ENCODE data around the gene LPA. TPM values are rescaled to one million over a fixed set of nuclear protein-coding genes. Genes with fewer than 3 reads are reported as not detected.

Gene LPA
- total and polyA plus RNA-seq, 2 experiments from 2014 or later = 0.52 to 1.4 TPM

DNA sequence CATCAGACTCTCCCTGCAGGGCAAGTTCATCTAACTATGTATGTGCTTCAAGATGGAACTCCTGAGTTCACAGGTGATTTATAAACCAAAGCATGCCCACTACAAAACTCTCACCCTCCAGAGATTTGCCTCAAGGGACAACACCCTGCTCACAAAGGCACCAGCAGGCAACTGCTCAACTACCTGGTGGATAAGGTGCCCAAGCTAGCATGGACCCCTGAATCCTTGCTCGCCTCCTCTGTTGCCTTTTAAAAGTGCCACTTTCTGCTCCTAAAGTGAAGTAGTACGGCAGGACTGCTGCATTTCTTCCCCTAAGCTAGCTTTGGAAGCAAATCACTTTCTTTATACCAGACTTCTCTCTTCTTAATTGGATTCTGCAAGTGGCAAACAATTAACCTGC, 1.2 kb downstream of the LPA start:
- H3K36me3 ChIP-seq (replicated peaks; ENCODE audit: insufficient read depth, low read depth) = no peaks in the 10 kb centered on the region
- 66% methylated on average over 2 of the region's 2 CpGs for WGBS (ENCODE audit: low lambda C conversion rate, missing lambda C conversion rate)
- no peak overlapping the region for H3K27ac ChIP-seq
- H3K4me2 ChIP-seq = no peak overlapping the region
- H3K9me2 ChIP-seq (replicated peaks; ENCODE audit: insufficient read depth) = no peaks in the 10 kb centered on the region
- TF ChIP-seq, protein P1, sequence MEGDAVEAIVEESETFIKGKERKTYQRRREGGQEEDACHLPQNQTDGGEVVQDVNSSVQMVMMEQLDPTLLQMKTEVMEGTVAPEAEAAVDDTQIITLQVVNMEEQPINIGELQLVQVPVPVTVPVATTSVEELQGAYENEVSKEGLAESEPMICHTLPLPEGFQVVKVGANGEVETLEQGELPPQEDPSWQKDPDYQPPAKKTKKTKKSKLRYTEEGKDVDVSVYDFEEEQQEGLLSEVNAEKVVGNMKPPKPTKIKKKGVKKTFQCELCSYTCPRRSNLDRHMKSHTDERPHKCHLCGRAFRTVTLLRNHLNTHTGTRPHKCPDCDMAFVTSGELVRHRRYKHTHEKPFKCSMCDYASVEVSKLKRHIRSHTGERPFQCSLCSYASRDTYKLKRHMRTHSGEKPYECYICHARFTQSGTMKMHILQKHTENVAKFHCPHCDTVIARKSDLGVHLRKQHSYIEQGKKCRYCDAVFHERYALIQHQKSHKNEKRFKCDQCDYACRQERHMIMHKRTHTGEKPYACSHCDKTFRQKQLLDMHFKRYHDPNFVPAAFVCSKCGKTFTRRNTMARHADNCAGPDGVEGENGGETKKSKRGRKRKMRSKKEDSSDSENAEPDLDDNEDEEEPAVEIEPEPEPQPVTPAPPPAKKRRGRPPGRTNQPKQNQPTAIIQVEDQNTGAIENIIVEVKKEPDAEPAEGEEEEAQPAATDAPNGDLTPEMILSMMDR (IDR thresholded peaks at IDR 0.05; ENCODE audit: poor library complexity) = no peak
- TF ChIP-seq EZH2 (IDR thresholded peaks at IDR 0.05; ENCODE audit: borderline replicate concordance) (no peak), EZH2phosphoT487 (IDR thresholded peaks at IDR 0.05; ENCODE audit: low read depth, severe bottlenecking, unreplicated experiment) (no peak)
- H2AFZ ChIP-seq = no peak overlapping the region
- no peaks in the 10 kb centered on the region for H3K79me2 ChIP-seq
- H3K27me3 ChIP-seq = no peaks in the 10 kb centered on the region
- H3K4me1 ChIP-seq (ENCODE audit: insufficient read depth) = no peaks in the 10 kb centered on the region
- no peak overlapping the region for H3K4me3 ChIP-seq
- no peak for DNase-seq (ENCODE audit: low spot score)
- no peaks in the 10 kb centered on the region for H4K20me1 ChIP-seq (ENCODE audit: insufficient read depth, poor library complexity, severe bottlenecking)
- H3K9me3 ChIP-seq (ENCODE audit: low read depth) = no peaks in the 10 kb centered on the region

- Histone ChIP-seq H3K36me3 (replicated peaks; ENCODE audit: insufficient read depth, low read depth) (no peaks in the 10 kb centered on the region), H3K9me2 (replicated peaks; ENCODE audit: insufficient read depth) (no peaks in the 10 kb centered on the region), H3K4me3 (no peak overlapping the region), H3K4me1 (ENCODE audit: insufficient read depth) (no peaks in the 10 kb centered on the region), H3K27ac (no peak overlapping the region), H2AFZ (no peak overlapping the region), H3K27me3 (no peaks in the 10 kb centered on the region), H3K9me3 (ENCODE audit: low read depth) (no peaks in the 10 kb centered on the region), H3K4me2 (no peak overlapping the region), H4K20me1 (ENCODE audit: insufficient read depth, poor library complexity, severe bottlenecking) (no peaks in the 10 kb centered on the region), H3K79me2 (no peaks in the 10 kb centered on the region)
- WGBS (ENCODE audit: low lambda C conversion rate, missing lambda C conversion rate) = 28% methylated on average over 3 of the region's 3 CpGs
- no peak for TF ChIP-seq EZH2phosphoT487 (IDR thresholded peaks at IDR 0.05; ENCODE audit: low read depth, severe bottlenecking, unreplicated experiment)
- TF ChIP-seq EZH2 (IDR thresholded peaks at IDR 0.05; ENCODE audit: borderline replicate concordance) = no peak
- TF ChIP-seq, protein P1 (IDR thresholded peaks at IDR 0.05; ENCODE audit: poor library complexity) = no peak
- DNase-seq (ENCODE audit: low spot score) = no peak
These were observed 1.6 kb downstream of the LPA start for GRCh38 chr6:160662429-160662828.

DNA sequence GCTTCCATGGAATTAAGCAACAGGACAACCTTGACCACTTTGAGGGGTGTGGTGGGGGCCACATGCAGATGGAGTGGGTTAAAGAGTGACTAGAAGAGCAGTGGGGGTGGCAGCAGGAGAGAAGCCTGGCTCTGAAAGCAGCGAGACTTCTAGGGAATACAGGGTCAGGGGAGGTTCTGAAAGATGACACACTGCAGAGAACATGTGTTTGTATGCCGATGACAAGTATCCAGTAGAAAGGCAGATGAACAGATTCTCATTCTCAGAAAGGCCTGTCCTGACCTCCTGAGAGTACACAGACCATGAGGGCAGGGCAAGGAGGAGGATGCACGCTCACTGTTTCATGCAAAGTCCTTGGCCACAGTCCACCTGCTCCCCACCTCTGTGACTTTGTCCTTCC, 2.9 kb downstream of the LPA start:
- TF ChIP-seq EZH2 (IDR thresholded peaks at IDR 0.05; ENCODE audit: borderline replicate concordance) = no peak
- TF ChIP-seq, protein P1 (IDR thresholded peaks at IDR 0.05; ENCODE audit: poor library complexity) = no peak
- no peak for TF ChIP-seq EZH2phosphoT487 (IDR thresholded peaks at IDR 0.05; ENCODE audit: low read depth, severe bottlenecking, unreplicated experiment)
- no peaks in the 10 kb centered on the region for H3K9me2 ChIP-seq (replicated peaks; ENCODE audit: insufficient read depth)
- no peaks in the 10 kb centered on the region for H4K20me1 ChIP-seq (ENCODE audit: insufficient read depth, poor library complexity, severe bottlenecking)
- no peak for DNase-seq (ENCODE audit: low spot score)
- no peak overlapping the region for H3K4me2 ChIP-seq
- H3K4me3 ChIP-seq = no peak overlapping the region
- no peaks in the 10 kb centered on the region for H3K4me1 ChIP-seq (ENCODE audit: insufficient read depth)
- 78% methylated on average over 3 of the region's 3 CpGs for WGBS (ENCODE audit: low lambda C conversion rate, missing lambda C conversion rate)
- no peaks in the 10 kb centered on the region for H3K79me2 ChIP-seq
- H2AFZ ChIP-seq = no peak overlapping the region
- H3K9me3 ChIP-seq (ENCODE audit: low read depth) = no peaks in the 10 kb centered on the region
- H3K27me3 ChIP-seq = no peaks in the 10 kb centered on the region
- H3K27ac ChIP-seq = no peak overlapping the region
- no peaks in the 10 kb centered on the region for H3K36me3 ChIP-seq (replicated peaks; ENCODE audit: insufficient read depth, low read depth)

DNA sequence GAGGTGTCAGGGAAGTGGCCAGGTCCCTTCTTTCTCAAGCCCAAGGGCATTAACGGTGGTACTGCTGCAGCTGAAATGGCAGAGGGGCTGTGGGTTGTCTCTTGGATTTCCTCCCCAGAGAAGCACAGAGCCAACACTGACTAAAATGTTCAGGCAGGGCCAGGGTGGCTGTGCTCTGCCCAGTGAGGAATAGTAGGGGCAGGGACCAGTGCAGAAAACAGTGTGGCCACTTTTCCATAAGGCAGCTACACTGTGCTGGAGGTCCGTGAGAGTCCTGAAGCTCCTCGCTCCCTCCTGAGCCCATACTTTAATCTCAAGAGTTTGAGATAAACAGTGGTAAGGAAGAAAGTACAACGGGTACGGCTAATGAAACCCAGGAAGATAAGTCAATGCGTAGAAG, 4.5 kb downstream of the LPA start:
- Histone ChIP-seq H3K4me2 (no peak overlapping the region), H2AFZ (no peak overlapping the region), H4K20me1 (ENCODE audit: insufficient read depth, poor library complexity, severe bottlenecking) (no peaks in the 10 kb centered on the region), H3K9me2 (replicated peaks; ENCODE audit: insufficient read depth) (no peaks in the 10 kb centered on the region), H3K36me3 (replicated peaks; ENCODE audit: insufficient read depth, low read depth) (no peaks in the 10 kb centered on the region), H3K27me3 (no peaks in the 10 kb centered on the region), H3K79me2 (no peaks in the 10 kb centered on the region), H3K4me1 (ENCODE audit: insufficient read depth) (no peaks in the 10 kb centered on the region), H3K4me3 (no peak overlapping the region), H3K27ac (no peak overlapping the region), H3K9me3 (ENCODE audit: low read depth) (no peaks in the 10 kb centered on the region)
- DNase-seq (ENCODE audit: low spot score) = no peak
- TF ChIP-seq, protein P1 (IDR thresholded peaks at IDR 0.05; ENCODE audit: poor library complexity) = no peak
- TF ChIP-seq EZH2 (IDR thresholded peaks at IDR 0.05; ENCODE audit: borderline replicate concordance) = no peak
- TF ChIP-seq EZH2phosphoT487 (IDR thresholded peaks at IDR 0.05; ENCODE audit: low read depth, severe bottlenecking, unreplicated experiment) = no peak
- 88% methylated on average over 6 of the region's 6 CpGs for WGBS (ENCODE audit: low lambda C conversion rate, missing lambda C conversion rate)

Data from hepatocyte (in vitro differentiated cells).